ENCODE data around the gene ITPRIPL2.

ITPRIPL2 gene

DNA sequence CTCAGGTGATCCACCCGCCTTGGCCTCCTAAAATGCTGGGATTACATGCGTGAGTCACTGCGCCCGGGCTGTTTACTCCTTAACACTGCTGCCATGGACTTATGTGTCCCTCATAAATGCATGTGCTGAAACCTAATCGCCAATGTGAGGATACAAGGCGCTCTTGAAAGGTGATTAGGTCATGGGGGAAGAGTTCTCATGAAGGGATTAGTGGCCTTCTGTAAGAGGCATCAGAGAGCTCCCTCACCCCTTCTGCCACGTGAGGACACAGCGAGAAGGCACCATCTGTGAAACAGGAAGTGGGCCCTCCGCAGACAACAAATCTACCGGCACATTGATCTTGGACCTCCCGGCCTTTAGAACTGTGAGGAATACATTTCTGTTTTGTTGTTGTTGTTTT, 19.1 kb downstream of the ITPRIPL2 start:
- no peak overlapping the region for H3K4me3 Mint-ChIP-seq

DNA sequence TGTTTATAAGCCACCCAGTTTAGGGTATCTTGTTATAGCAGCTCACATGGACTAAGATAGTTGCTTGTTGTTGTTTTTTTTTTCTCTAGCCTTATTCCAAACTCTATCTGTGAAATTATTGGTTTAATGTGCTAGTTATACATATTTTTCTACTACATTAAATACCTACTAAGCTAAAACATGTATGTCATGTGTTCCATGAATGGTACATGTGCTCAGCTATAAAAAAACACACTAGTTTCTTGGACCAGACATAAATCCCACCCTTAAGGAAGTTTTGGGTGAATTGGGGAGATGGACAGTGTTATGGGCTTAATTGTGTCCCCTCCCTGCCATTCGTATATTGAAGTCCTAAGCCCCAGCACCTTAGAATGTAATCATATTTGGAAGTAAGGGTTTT, 19.8 kb downstream of the ITPRIPL2 start:
- H3K4me3 Mint-ChIP-seq: no peak overlapping the region

More for the DNA sequence above, 19.1 kb downstream of the ITPRIPL2 start:
- DNase-seq (ENCODE audit: low spot score in 2 of 2) (no peak), ATAC-seq (replicated peaks; ENCODE audit: extremely low read depth, poor library complexity, severe bottlenecking) (no peak)
- Mint-ChIP-seq H3K9me3 (no peaks in the 10 kb centered on the region), H3K27ac (ENCODE audit: low read depth) (no peak overlapping the region), H3K36me3 (ENCODE audit: insufficient read depth) (no peaks in the 10 kb centered on the region), H3K27me3 (no peaks in the 10 kb centered on the region), H3K4me1 (peaks cover 10% of the 10 kb centered on the region)

DNA sequence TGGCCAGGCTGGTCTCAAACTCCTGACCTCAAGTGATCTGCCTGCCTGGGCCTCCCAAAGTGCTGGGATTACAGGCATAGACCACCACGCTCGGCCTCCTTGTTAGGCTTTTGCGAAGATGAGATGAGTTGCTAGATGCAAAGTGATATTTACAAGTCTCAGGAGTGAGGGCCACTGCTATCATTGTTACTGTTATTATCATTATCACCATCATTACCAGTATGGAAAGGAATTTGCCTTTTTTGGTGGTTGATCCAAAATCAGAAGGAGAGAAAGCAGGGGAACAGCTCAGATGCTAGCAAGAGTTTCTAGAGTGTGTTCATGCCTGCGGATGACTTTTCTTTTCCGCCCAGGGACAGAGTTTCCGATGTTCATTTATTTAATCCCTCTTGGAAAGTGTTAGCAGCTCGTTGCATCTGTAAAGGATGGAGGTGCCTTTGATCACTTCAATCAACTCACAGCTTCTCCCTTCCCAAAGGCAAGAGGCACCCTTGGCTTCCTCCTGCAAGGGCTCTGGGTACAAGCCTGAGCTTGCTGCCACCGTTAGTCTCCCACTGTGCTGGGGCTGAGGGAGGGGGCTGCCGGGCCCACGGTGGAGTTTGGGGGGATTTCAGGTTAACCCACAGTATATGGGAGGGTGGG, 21.6 kb downstream of the ITPRIPL2 start:
- no peak overlapping the region for H3K27ac Mint-ChIP-seq (ENCODE audit: low read depth)
- H3K4me1 Mint-ChIP-seq: peaks cover 10% of the 10 kb centered on the region
- no peak for DNase-seq (ENCODE audit: low spot score in 2 of 2)

More for the DNA sequence above, 19.8 kb downstream of the ITPRIPL2 start:
- DNase-seq (ENCODE audit: low spot score in 2 of 2) (no peak), ATAC-seq (replicated peaks; ENCODE audit: extremely low read depth, poor library complexity, severe bottlenecking) (no peak)
- H3K27me3 Mint-ChIP-seq: no peaks in the 10 kb centered on the region
- H3K9me3 Mint-ChIP-seq: no peaks in the 10 kb centered on the region
- no peaks in the 10 kb centered on the region for H3K36me3 Mint-ChIP-seq (ENCODE audit: insufficient read depth)
- H3K4me1 Mint-ChIP-seq: peaks cover 10% of the 10 kb centered on the region
- no peak overlapping the region for H3K27ac Mint-ChIP-seq (ENCODE audit: low read depth)

DNA sequence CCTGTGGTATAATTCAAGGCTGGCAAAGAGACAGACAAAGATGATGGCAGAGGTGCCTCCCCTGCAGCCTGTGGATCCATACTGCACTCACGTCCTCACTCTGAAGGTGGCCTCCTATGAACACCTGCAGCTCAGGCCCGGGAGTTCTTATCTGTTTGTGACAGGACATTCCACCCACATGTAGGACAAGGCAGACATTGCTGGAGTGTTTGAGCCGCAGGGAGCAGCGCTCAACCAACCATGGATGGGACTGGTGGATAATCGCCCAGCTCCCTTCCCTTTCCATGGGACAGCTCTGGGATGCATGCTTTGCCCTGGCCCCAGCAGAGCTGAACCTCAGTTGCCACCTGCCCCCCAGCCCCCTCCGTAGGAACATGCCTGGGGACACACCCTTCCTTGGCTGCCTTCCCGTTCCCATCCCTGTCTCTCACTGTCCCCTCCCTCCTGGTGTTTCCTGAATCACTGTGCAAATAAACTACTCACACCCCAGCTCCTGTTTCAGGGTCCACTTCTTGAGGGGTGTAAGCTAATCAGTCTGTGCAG, 22.2 kb downstream of the ITPRIPL2 start:
- Mint-ChIP-seq H3K27ac (ENCODE audit: low read depth) (no peak overlapping the region), H3K4me1 (peaks cover 5% of the 10 kb centered on the region), H3K4me3 (no peak overlapping the region), H3K36me3 (ENCODE audit: insufficient read depth) (no peaks in the 10 kb centered on the region), H3K9me3 (no peaks in the 10 kb centered on the region), H3K27me3 (no peaks in the 10 kb centered on the region)
- DNase-seq (ENCODE audit: low spot score in 2 of 2): no peak
- ATAC-seq (replicated peaks; ENCODE audit: extremely low read depth, poor library complexity, severe bottlenecking): no peak

More for the DNA sequence above, 21.6 kb downstream of the ITPRIPL2 start:
- Mint-ChIP-seq H3K27me3 (no peaks in the 10 kb centered on the region), H3K36me3 (ENCODE audit: insufficient read depth) (no peaks in the 10 kb centered on the region), H3K4me3 (no peak overlapping the region), H3K9me3 (no peaks in the 10 kb centered on the region)
- ATAC-seq (replicated peaks; ENCODE audit: extremely low read depth, poor library complexity, severe bottlenecking): no peak

DNA sequence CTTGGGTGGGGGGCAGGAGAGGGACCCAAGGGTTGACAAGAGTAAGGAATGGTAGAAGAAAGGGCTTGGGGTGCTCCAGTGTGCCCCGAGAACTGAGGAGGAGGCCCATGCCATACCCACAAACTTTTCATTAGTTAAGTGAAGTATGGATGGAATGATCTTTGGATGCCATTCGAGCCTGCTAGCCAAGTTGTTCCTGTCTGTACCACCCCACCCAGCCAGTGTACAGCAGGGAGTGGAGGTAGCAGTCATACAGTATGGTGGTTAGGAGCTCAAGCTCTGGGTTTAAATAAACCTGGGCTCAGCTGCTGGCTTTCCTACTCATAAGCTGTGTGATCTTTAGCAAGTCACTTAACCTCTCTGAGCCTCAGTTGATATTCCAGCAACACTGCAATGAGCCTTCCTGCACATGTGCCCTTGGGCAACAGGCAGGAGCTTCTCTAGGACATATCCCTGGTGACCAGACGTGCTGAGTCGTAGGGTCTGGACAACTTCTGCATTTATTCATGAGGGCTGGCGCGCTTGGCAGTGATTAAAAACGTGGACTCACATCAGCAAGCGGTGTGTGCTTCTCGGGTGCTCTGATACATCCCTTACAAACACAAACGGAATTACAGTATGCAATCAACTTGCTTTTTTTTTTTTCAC, 22.9 kb downstream of the ITPRIPL2 start:
- no peak overlapping the region for H3K27ac Mint-ChIP-seq (ENCODE audit: low read depth)
- DNase-seq (ENCODE audit: low spot score in 2 of 2) (no peak), ATAC-seq (replicated peaks; ENCODE audit: extremely low read depth, poor library complexity, severe bottlenecking) (no peak)
- H3K36me3 Mint-ChIP-seq (ENCODE audit: insufficient read depth): no peaks in the 10 kb centered on the region
- H3K4me1 Mint-ChIP-seq: no peaks in the 10 kb centered on the region
- no peaks in the 10 kb centered on the region for H3K27me3 Mint-ChIP-seq
- H3K9me3 Mint-ChIP-seq: no peaks in the 10 kb centered on the region
- H3K4me3 Mint-ChIP-seq: no peak overlapping the region

DNA sequence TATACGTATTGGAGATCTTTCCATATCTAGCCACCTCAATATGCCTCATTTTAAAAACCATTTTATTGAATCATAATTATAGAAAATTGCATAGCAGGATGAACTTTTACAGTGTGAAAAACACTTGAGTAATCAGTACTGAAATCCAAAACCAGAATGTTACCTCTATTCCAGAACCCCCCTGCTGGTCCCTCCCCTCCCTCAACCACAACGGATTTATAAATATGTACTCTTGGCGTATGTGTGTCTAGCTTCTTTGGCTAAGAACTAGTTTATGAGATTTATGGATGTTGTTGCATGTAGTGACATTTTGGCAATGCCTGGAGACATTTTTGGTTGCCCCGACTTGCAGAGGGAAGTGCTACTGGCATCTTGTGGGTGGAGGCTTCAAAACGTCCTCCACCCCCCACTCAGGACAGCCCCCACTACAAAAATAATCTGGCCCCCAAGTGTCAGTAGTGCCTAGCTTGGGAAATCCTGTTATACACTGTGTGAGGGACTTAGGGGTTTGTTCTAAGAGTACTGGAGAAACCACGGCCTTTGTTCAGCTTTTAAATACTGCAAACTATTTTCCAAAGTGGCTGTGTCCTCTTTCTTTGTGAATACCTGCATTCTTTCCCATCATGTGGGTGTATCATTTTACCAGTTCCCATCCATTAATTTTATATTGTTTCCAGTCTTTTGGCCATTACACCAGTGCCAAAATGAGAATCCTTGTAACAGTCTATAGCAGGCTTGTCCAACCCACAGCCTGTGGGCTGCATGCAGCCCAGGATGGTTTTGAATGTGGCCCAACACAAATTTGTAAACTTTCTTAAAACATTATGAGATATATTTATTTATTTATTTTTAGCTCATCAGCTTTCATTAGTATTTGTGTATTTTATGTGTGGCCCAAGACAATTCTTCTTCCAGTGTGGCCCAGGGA, 23.7 kb downstream of the ITPRIPL2 start:
- H3K27ac Mint-ChIP-seq (ENCODE audit: low read depth): no peak overlapping the region
- H3K27me3 Mint-ChIP-seq: no peaks in the 10 kb centered on the region
- H3K36me3 Mint-ChIP-seq (ENCODE audit: insufficient read depth): no peaks in the 10 kb centered on the region
- H3K4me3 Mint-ChIP-seq: no peak overlapping the region
- no peaks in the 10 kb centered on the region for H3K9me3 Mint-ChIP-seq
- H3K4me1 Mint-ChIP-seq: no peaks in the 10 kb centered on the region
- DNase-seq (ENCODE audit: low spot score in 2 of 2) (no peak), ATAC-seq (replicated peaks; ENCODE audit: extremely low read depth, poor library complexity, severe bottlenecking) (no peak)

DNA sequence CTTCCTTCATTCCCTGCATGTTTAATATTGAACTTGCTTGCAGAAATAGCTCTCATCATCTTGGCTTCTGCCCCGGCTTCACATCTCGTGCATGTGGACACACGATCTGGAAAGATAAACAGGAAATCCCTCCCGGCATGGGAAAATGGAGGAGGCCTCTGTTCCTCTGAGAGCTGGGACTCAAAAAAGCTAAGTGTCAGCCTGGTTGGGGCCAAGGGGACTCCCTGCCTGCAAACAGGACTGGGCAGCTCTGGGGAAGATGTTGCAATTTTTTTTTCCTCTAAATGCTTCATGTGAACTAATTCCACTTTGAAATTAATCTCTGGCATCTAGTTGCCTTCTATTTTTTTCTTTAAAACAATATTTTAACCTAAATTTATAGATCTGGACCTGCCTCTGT, 24.8 kb downstream of the ITPRIPL2 start:
- H3K36me3 Mint-ChIP-seq (ENCODE audit: insufficient read depth): no peaks in the 10 kb centered on the region
- H3K27ac Mint-ChIP-seq (ENCODE audit: low read depth): no peak overlapping the region
- DNase-seq (ENCODE audit: low spot score in 2 of 2) (no peak), ATAC-seq (replicated peaks; ENCODE audit: extremely low read depth, poor library complexity, severe bottlenecking) (no peak)
- no peaks in the 10 kb centered on the region for H3K4me1 Mint-ChIP-seq
- H3K4me3 Mint-ChIP-seq: no peak overlapping the region
- H3K27me3 Mint-ChIP-seq: no peaks in the 10 kb centered on the region
- H3K9me3 Mint-ChIP-seq: no peaks in the 10 kb centered on the region

DNA sequence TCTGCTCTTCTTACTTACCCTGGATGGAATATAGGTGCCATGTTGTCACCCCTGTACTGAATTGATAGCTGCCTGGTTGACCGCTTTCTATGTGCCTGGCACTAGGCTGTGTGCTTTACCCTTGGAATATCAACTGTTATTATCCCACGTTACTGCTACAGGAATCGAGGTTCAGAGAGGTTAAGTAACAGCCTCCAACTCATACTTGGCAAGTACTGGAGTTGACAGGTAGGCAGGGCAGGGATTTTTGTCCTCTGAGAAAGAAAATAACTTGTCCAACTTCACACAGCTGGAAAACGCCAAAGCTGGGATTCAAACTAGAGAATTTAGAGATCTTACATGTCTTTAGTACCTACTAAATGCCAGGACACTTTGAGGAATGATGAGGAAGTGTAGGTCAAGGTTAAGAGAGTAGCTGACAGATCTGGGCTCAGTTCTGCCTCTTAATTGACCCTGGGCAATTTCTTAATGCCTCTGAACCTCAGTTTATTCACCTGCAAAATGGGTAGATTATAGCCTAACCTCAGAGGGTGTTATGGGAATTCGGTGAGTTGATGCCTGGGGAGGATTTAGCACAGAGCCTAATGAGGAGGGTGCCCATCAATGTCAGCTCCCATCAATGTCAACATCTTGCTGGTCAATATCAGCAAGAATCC, 25.8 kb downstream of the ITPRIPL2 start:
- Mint-ChIP-seq H3K36me3 (ENCODE audit: insufficient read depth) (no peaks in the 10 kb centered on the region), H3K27me3 (peaks cover 6% of the 10 kb centered on the region), H3K9me3 (no peaks in the 10 kb centered on the region), H3K4me3 (no peak overlapping the region), H3K4me1 (no peaks in the 10 kb centered on the region), H3K27ac (ENCODE audit: low read depth) (no peak overlapping the region)
- no peak for ATAC-seq (replicated peaks; ENCODE audit: extremely low read depth, poor library complexity, severe bottlenecking)
- no peak for DNase-seq (ENCODE audit: low spot score in 2 of 2)

DNA sequence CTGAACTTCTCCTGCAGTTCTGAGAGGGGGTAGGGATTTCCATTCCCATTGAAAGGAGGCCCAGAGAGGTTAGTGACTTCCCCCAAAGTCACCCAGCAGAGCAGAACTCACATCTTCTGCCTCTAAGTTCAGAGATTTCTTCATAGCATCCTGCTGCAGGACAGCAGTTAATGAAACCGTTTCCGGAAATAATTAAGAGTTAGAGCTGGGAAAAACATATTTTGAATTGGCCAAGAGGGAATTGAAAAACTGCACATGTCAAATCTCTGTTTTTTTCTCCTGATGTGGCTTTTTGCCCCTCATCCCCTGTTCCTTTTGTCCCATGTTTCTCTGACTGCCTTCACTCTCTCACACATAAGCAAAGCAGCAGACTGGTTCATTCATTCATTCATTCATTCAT, 26.6 kb downstream of the ITPRIPL2 start:
- H3K4me1 Mint-ChIP-seq: no peaks in the 10 kb centered on the region
- no peak for ATAC-seq (replicated peaks; ENCODE audit: extremely low read depth, poor library complexity, severe bottlenecking)
- H3K27me3 Mint-ChIP-seq: peaks cover 14% of the 10 kb centered on the region
- H3K36me3 Mint-ChIP-seq (ENCODE audit: insufficient read depth): no peaks in the 10 kb centered on the region
- no peak overlapping the region for H3K27ac Mint-ChIP-seq (ENCODE audit: low read depth)
- no peaks in the 10 kb centered on the region for H3K9me3 Mint-ChIP-seq
- H3K4me3 Mint-ChIP-seq: no peak overlapping the region
- DNase-seq (ENCODE audit: low spot score in 2 of 2): no peak

DNA sequence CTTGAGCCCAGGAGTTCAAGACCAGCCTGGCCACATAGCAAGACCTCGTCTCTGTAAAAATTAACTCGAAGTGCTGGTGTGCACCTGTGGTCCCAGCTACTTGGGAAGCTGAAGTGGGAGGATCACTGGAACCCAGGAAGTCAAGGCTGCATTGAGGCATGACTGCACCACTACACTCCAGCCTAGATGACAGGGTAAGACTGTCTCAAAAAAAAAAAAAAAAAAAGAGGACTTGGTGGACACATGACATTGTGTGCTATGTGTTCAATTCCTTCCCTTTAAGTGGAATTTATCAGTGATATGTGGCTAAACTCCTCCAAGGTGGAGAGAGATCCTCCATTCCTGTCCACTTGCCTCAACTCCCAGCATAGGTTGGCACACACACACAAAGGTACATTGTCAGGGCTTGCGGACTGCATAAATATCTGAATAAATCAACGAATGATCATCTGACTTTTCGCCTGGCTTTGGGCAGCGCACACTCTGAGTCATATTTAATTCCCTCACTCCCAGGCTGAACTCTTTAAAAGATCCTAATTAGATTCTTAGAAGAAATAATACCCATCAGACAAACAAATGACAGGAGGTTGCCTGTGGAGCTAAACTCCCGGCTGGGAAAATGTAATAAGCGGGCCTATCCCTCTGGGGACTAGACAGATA, 29.3 kb downstream of the ITPRIPL2 start:
- Mint-ChIP-seq H3K36me3 (ENCODE audit: insufficient read depth) (no peaks in the 10 kb centered on the region), H3K27ac (ENCODE audit: low read depth) (no peak overlapping the region), H3K27me3 (peaks cover 19% of the 10 kb centered on the region), H3K9me3 (peaks cover 2% of the 10 kb centered on the region), H3K4me1 (no peaks in the 10 kb centered on the region), H3K4me3 (no peak overlapping the region)
- ATAC-seq (replicated peaks; ENCODE audit: extremely low read depth, poor library complexity, severe bottlenecking) (no peak), DNase-seq (ENCODE audit: low spot score in 2 of 2) (no peak)

DNA sequence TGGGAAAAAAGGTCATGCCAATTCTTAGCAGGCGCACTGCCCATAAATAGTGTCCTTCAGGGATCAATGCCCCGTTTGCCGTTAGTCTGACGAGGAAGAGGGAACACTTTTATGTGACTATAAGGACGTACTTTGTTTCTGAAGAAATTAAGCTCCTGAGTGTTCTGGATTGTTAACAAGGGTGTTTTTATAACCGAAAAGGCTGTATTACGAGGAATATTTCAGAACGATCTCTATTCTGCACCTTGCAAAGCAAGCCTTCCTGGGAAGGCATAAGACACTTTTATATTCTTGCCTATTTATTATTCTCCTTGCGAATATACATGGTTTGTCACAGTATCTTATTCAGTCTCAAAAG, 29.8 kb downstream of the ITPRIPL2 start:
- no peak overlapping the region for H3K4me3 Mint-ChIP-seq
- peaks cover 24% of the 10 kb centered on the region for H3K27me3 Mint-ChIP-seq
- no peak overlapping the region for H3K27ac Mint-ChIP-seq (ENCODE audit: low read depth)
- ATAC-seq (replicated peaks; ENCODE audit: extremely low read depth, poor library complexity, severe bottlenecking): no peak
- no peaks in the 10 kb centered on the region for H3K36me3 Mint-ChIP-seq (ENCODE audit: insufficient read depth)
- H3K4me1 Mint-ChIP-seq: no peaks in the 10 kb centered on the region
- DNase-seq (ENCODE audit: low spot score in 2 of 2): no peak
- peaks cover 5% of the 10 kb centered on the region for H3K9me3 Mint-ChIP-seq

DNA sequence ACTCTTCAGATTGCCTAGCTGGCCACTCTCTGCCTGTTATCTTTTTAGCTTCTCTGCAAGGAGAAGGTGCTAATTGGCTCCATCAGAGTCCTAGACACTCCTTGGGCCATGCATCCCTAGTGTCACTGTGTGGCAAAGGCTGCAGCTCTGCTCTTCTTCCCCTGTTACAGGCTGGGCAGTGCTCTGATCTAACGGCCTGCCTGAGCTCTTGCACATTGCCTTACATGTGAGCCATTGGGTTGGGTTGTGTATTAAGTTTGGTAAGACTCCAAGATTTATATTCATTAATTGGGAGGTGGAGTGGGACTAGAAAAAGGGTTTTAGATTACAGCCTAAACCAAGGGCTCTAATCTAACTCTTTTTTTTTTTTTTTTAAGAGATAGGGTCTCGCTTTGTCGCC, 31.2 kb downstream of the ITPRIPL2 start:
- DNase-seq (ENCODE audit: low spot score in 2 of 2): no peak
- H3K4me1 Mint-ChIP-seq: no peaks in the 10 kb centered on the region
- peaks cover 5% of the 10 kb centered on the region for H3K9me3 Mint-ChIP-seq
- H3K27ac Mint-ChIP-seq (ENCODE audit: low read depth): no peak overlapping the region
- H3K36me3 Mint-ChIP-seq (ENCODE audit: insufficient read depth): no peaks in the 10 kb centered on the region
- H3K4me3 Mint-ChIP-seq: no peak overlapping the region
- H3K27me3 Mint-ChIP-seq: peaks cover 33% of the 10 kb centered on the region
- ATAC-seq (replicated peaks; ENCODE audit: extremely low read depth, poor library complexity, severe bottlenecking): no peak
